Subcutaneous adipose tissue (tissue), 4 donors: Measurements from ENCODE around the gene DNM3. TPM values are rescaled to one million over a fixed set of nuclear protein-coding genes. Genes with fewer than 3 reads are reported as not detected.

ENCODE experiments used
- CTCF ChIP-seq: fragments of 450-650 bp; IDR thresholded peaks from one replicate; pipeline ENCODE4 v1.5.1; 2016; ENCODE audit warnings: low read depth, mild to moderate bottlenecking, control low read depth, antibody characterized with exemption, moderate library complexity
- total RNA-seq, 4 donors: library from RNA; depleted of rRNA; stranded (reverse); fragments of >200 nt; gene quantifications; one replicate each; pipeline ENCODE4 v1.1.0, GENCODE V29; 2016

Gene DNM3
- total RNA-seq, 4 donors from 2014 or later = 4.1 to 8.8 (median 7.6) TPM

GRCh38 chr1:172378109-172378760 lies 536.9 kb downstream of the DNM3 start:
- TF ChIP-seq CTCF = no peak

GRCh38 chr1:172380441-172381244 lies 539.3 kb downstream of the DNM3 start:
- no peak for TF ChIP-seq CTCF

- TF ChIP-seq CTCF = no peak
These were observed 540.6 kb downstream of the DNM3 start for GRCh38 chr1:172381946-172382345.

- TF ChIP-seq CTCF = no peak
These were observed 541.1 kb downstream of the DNM3 start for GRCh38 chr1:172382406-172382805.

GRCh38 chr1:172382990-172383389 lies 541.7 kb downstream of the DNM3 start:
- TF ChIP-seq CTCF = no peak

GRCh38 chr1:172383536-172383935 lies 542.2 kb downstream of the DNM3 start:
- TF ChIP-seq CTCF = no peak

- no peak for TF ChIP-seq CTCF
These were observed 543.4 kb downstream of the DNM3 start for GRCh38 chr1:172384656-172385055.
